ENCODE measurements around the gene MAPRE3.
A peak's percentile ranks its signal among the peaks of the same experiment; 100 is the strongest.
"Not testable (repeated sequence)": the region's sequence is repeated elsewhere in the genome, so short reads cannot be mapped to it uniquely, and the experiment has no call there.

Gene MAPRE3

GRCh38 chr2:27071990-27072830 lies 101.8 kb downstream of the MAPRE3 start:
- no peak for DNase-seq

GRCh38 chr2:27072920-27073319 lies 102.5 kb downstream of the MAPRE3 start:
- DNase-seq = no peak

GRCh38 chr2:27073782-27074181 lies 103.3 kb downstream of the MAPRE3 start:
- DNase-seq = no peak

GRCh38 chr2:27074738-27075565 lies 104.5 kb downstream of the MAPRE3 start:
- peak; percentile 40 to 72 for DNase-seq

- not testable (repeated sequence) for DNase-seq
Observed at GRCh38 chr2:27075566-27075871, 105.1 kb downstream of the MAPRE3 start.

GRCh38 chr2:27076323-27076722 lies 105.9 kb downstream of the MAPRE3 start:
- DNase-seq = no peak

Measured in NCI-H524 (cell line).